Caco-2 (cell line): ENCODE results near the gene SMURF1. TPM values are rescaled to one million over a fixed set of nuclear protein-coding genes. Genes with fewer than 3 reads are reported as not detected.

ENCODE experiments used
- BruUV-seq: library from RNA; stranded (reverse); fragments of 400-500 nt; replicated peaks from 2 replicates; lab custom pipeline; 2021; lab: Mats Ljungman, UMichigan
- CTCF ChIA-PET: fragments of 300-600 bp; sonication (Branson Sonifier 250); formaldehyde crosslinking; loops from one replicate; lab custom pipeline; 2022; ENCODE audit warnings: antibody characterized with exemption; lab: Charles Lee
- POLR2A ChIA-PET: fragments of 300-600 bp; sonication (Branson Sonifier 250); formaldehyde crosslinking; loops from one replicate; lab custom pipeline; 2022; ENCODE audit warnings: antibody characterized with exemption; lab: Charles Lee
- DNase-seq, 2 experiments: peaks; one replicate each; pipeline versions ENCODE4 v3.0.0 to v3.0.0-alpha.2; 2020 to 2022
- H3K27me3 ChIP-seq: replicated peaks from 2 replicates; pipeline ENCODE4 v1.6.0; 2011; ENCODE audit warnings: low read length; ENCODE audit not compliant: control insufficient read depth, insufficient read depth
- H3K36me3 ChIP-seq: 2 replicates; pipeline ENCODE4 v1.5.1; 2011; ENCODE audit warnings: low read length; ENCODE audit not compliant: control insufficient read depth, insufficient read depth
- H3K4me1 ChIP-seq: fragments of 250-450 bp; sonication (Bioruptor Pico); 2 replicates; pipeline ENCODE4 v1.5.1; 2020; ENCODE audit warnings: mild to moderate bottlenecking
- H3K4me3 ChIP-seq: 2 replicates; pipeline ENCODE4 v1.5.1; 2011; ENCODE audit warnings: low read depth, mild to moderate bottlenecking, control low read depth, low read length
- H3K9me3 ChIP-seq: fragments of 250-450 bp; sonication (Bioruptor Pico); 2 replicates; pipeline ENCODE4 v1.5.1; 2020; ENCODE audit warnings: mild to moderate bottlenecking, moderate library complexity
- H3K27ac Mint-ChIP-seq: one replicate; pipeline ENCODE4 v1.8.0; 2022; ENCODE audit warnings: mixed read lengths; ENCODE audit not compliant: unreplicated experiment
- H3K27me3 Mint-ChIP-seq: one replicate; pipeline ENCODE4 v1.8.0; 2022; ENCODE audit warnings: mixed read lengths; ENCODE audit not compliant: insufficient read depth, unreplicated experiment
- H3K36me3 Mint-ChIP-seq: one replicate; pipeline ENCODE4 v1.8.0; 2022; ENCODE audit warnings: mild to moderate bottlenecking, mixed read lengths; ENCODE audit not compliant: insufficient read depth, unreplicated experiment
- H3K4me1 Mint-ChIP-seq: one replicate; pipeline ENCODE4 v1.8.0; 2022; ENCODE audit warnings: low read depth, mixed read lengths; ENCODE audit not compliant: unreplicated experiment
- H3K4me3 Mint-ChIP-seq: one replicate; pipeline ENCODE4 v1.8.0; 2022; ENCODE audit warnings: mild to moderate bottlenecking, moderate library complexity, mixed read lengths; ENCODE audit not compliant: unreplicated experiment
- H3K9me3 Mint-ChIP-seq: one replicate; pipeline ENCODE4 v1.8.0; 2022; ENCODE audit warnings: mixed read lengths; ENCODE audit not compliant: unreplicated experiment
- CTCF ChIP-seq, 2 experiments: fragments of 200-600 bp in 1 of 2; IDR thresholded peaks; 1 replicate in 1 of 2; 2 replicates in 1 of 2; pipeline versions ENCODE4 v1.5.1 to v1.8.0; 2011 to 2022; ENCODE audit warnings: antibody characterized with exemption in 1 of 2, control low read depth in 1 of 2, inconsistent platforms in 1 of 2, low read depth in 1 of 2, low read length in 1 of 2, mild to moderate bottlenecking in 1 of 2, moderate library complexity in 1 of 2; ENCODE audit not compliant: insufficient read depth in 1 of 2, severe bottlenecking in 1 of 2, unreplicated experiment in 1 of 2
- intact Hi-C: fragments of 100-400 bp; cut with micrococcal nuclease; formaldehyde crosslinking; loops from one replicate; pipeline ENCODE4 v1.10.0; 2022; ENCODE audit not compliant: unreplicated experiment
- total RNA-seq: library from RNA; stranded (reverse); gene quantifications from 2 replicates; pipeline ENCODE4 v1.2.3, GENCODE V29; 2022

The SMURF1 gene
- total RNA-seq, 1 experiment from 2014 or later = 22.5 TPM

GRCh38 chr7:99156649-99157048 lies 12.7 kb upstream of the SMURF1 start:
- no peaks in the 10 kb centered on the region for H3K9me3 Mint-ChIP-seq
- intact Hi-C loops = no loop called here
- TF ChIP-seq CTCF (IDR thresholded peaks at IDR 0.05; ENCODE audit: insufficient read depth in 1 of 2, low read depth in 1 of 2, low read length in 1 of 2, severe bottlenecking in 1 of 2, unreplicated experiment in 1 of 2) = no peak
- no TSS peak for BruUV-seq
- CTCF ChIA-PET = no interaction called here
- Histone ChIP-seq H3K4me3 (no peak overlapping the region), H3K9me3 (no peaks in the 10 kb centered on the region), H3K4me1 (no peaks in the 10 kb centered on the region), H3K27me3 (no peaks in the 10 kb centered on the region), H3K36me3 (no peaks in the 10 kb centered on the region)
- peaks cover 2% of the 10 kb centered on the region for H3K27me3 Mint-ChIP-seq
- no peak overlapping the region for H3K4me3 Mint-ChIP-seq
- H3K36me3 Mint-ChIP-seq = no peaks in the 10 kb centered on the region
- DNase-seq = no peak
- H3K4me1 Mint-ChIP-seq = no peaks in the 10 kb centered on the region
- H3K27ac Mint-ChIP-seq = no peak overlapping the region
- POLR2A ChIA-PET = no interaction called here

GRCh38 chr7:99155211-99155610 lies 11.3 kb upstream of the SMURF1 start:
- Histone ChIP-seq H3K4me1 (no peaks in the 10 kb centered on the region), H3K9me3 (no peaks in the 10 kb centered on the region), H3K27me3 (no peaks in the 10 kb centered on the region), H3K36me3 (no peaks in the 10 kb centered on the region), H3K4me3 (no peak overlapping the region)
- H3K27me3 Mint-ChIP-seq = no peaks in the 10 kb centered on the region
- H3K27ac Mint-ChIP-seq = no peak overlapping the region
- H3K36me3 Mint-ChIP-seq = no peaks in the 10 kb centered on the region
- no peak for DNase-seq
- CTCF ChIA-PET = no interaction called here
- POLR2A ChIA-PET = no interaction called here
- no peaks in the 10 kb centered on the region for H3K9me3 Mint-ChIP-seq
- no peak for TF ChIP-seq CTCF (IDR thresholded peaks at IDR 0.05; ENCODE audit: insufficient read depth in 1 of 2, low read depth in 1 of 2, low read length in 1 of 2, severe bottlenecking in 1 of 2, unreplicated experiment in 1 of 2)
- intact Hi-C loops = no loop called here
- no TSS peak for BruUV-seq
- no peak overlapping the region for H3K4me3 Mint-ChIP-seq
- no peaks in the 10 kb centered on the region for H3K4me1 Mint-ChIP-seq

GRCh38 chr7:99146979-99147378 lies 3.1 kb upstream of the SMURF1 start:
- peaks cover 11% of the 10 kb centered on the region for H3K4me1 Mint-ChIP-seq

More at GRCh38 chr7:99146979-99147378, 3.1 kb upstream of the SMURF1 start:
- no peaks in the 10 kb centered on the region for H3K27me3 Mint-ChIP-seq
- H3K27ac Mint-ChIP-seq = no peak overlapping the region
- Histone ChIP-seq H3K4me1 (peaks cover 3% of the 10 kb centered on the region; the same call in 1 of the 2 replicates), H3K4me3 (no peak overlapping the region), H3K27me3 (no peaks in the 10 kb centered on the region), H3K36me3 (no peaks in the 10 kb centered on the region), H3K9me3 (no peaks in the 10 kb centered on the region)
- no peak for TF ChIP-seq CTCF (IDR thresholded peaks at IDR 0.05; ENCODE audit: insufficient read depth in 1 of 2, low read depth in 1 of 2, low read length in 1 of 2, severe bottlenecking in 1 of 2, unreplicated experiment in 1 of 2)
- BruUV-seq = no TSS peak
- intact Hi-C loops = no loop called here
- ChIA-PET CTCF (interaction anchor here (0.6 kb wide), 1 partner anchor 119 kb away, joined by 5 read pairs; no protein-coding TSS in a partner anchor), POLR2A (no interaction called here)
- no peak for DNase-seq
- H3K36me3 Mint-ChIP-seq = peaks cover 15% of the 10 kb centered on the region
- no peak overlapping the region for H3K4me3 Mint-ChIP-seq
- H3K9me3 Mint-ChIP-seq = no peaks in the 10 kb centered on the region
